SJSA1 (cell line): ENCODE results near the gene FAM9A. TPM values are rescaled to one million over a fixed set of nuclear protein-coding genes. Genes with fewer than 3 reads are reported as not detected.

Experiments used
- DNase-seq, 2 experiments: peaks; one replicate each; pipeline ENCODE4 v3.0.0-alpha.2; 2015 to 2020; ENCODE audit warnings: low spot score in 2 of 2, low read depth in 1 of 2
- H3K27ac ChIP-seq: fragments of 250-450 bp; sonication (Bioruptor Pico); 2 replicates; pipeline ENCODE4 v1.5.1; 2020; ENCODE audit warnings: mild to moderate bottlenecking, moderate library complexity
- H3K27me3 ChIP-seq: fragments of 250-450 bp; sonication (Bioruptor Pico); replicated peaks from 2 replicates; pipeline ENCODE4 v1.5.1; 2020; ENCODE audit warnings: mild to moderate bottlenecking, moderate library complexity
- H3K36me3 ChIP-seq: fragments of 250-450 bp; sonication (Bioruptor Pico); 2 replicates; pipeline ENCODE4 v1.5.1; 2020; ENCODE audit warnings: mild to moderate bottlenecking
- H3K4me1 ChIP-seq: fragments of 250-450 bp; sonication (Bioruptor Pico); replicated peaks from 2 replicates; pipeline ENCODE4 v1.6.1; 2021; ENCODE audit warnings: mild to moderate bottlenecking
- H3K4me3 ChIP-seq: fragments of 250-450 bp; sonication (Bioruptor Pico); 2 replicates; pipeline ENCODE4 v1.5.1; 2020; ENCODE audit warnings: mild to moderate bottlenecking
- H3K9me3 ChIP-seq: fragments of 250-450 bp; sonication (Bioruptor Pico); replicated peaks from 2 replicates; pipeline ENCODE4 v1.5.1; 2020; ENCODE audit warnings: mild to moderate bottlenecking
- total RNA-seq: library from RNA; depleted of rRNA; stranded (reverse); fragments of >200 nt; shearing (Covaris generic); gene quantifications from 2 replicates; pipeline ENCODE4 v1.2.3, GENCODE V29; 2014; rRNA removed

Gene FAM9A
- total RNA-seq: not detected in 2 replicates

DNA sequence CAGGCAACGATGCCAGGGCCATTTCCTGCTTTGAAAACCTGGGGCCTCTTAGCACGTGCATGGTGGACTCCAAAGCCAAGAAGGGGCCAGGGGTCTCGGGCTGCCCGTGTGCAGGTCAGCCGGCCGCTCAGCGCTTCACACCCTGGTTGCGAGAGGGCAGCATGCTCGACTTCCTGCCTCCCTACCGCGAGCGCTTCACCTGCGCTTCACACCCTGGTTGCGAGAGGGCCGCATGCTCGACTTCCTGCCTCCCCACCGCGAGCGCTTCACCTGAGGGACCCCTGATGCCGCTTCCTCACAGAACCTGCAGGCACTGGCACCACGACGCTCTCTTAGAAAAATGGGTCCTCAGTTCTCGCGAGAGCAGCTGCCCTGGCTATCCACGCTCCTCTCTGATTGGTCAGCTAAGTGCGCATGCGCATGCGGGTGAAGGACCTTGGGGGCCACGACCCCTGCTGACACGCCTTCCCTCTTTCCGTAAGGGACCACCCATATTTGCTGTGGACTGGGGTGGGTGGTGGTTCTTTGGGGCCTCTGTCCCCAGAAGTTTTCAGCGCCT is at the start of gene FAM9A:
FAM9A (minus strand) TSS at position 343 of the 559 bp plus-strand sequence. CDS start 1,212 bp downstream, outside the sequence.
- DNase-seq: no peak
- Histone ChIP-seq H3K36me3 (no peaks in the 10 kb centered on the region), H3K4me1 (no peaks in the 10 kb centered on the region), H3K27me3 (no peaks in the 10 kb centered on the region), H3K4me3 (no peak within 1 kb of the TSS), H3K9me3 (no peaks in the 10 kb centered on the region), H3K27ac (no peak within 1 kb of the TSS)

GRCh38 chrX:8850478-8850877 is 49.3 kb upstream of the FAM9A start:
- Histone ChIP-seq H3K36me3 (no peaks in the 10 kb centered on the region), H3K27me3 (no peaks in the 10 kb centered on the region), H3K4me1 (no peaks in the 10 kb centered on the region), H3K9me3 (no peaks in the 10 kb centered on the region), H3K27ac (no peak overlapping the region), H3K4me3 (no peak overlapping the region)
- no peak for DNase-seq

DNA sequence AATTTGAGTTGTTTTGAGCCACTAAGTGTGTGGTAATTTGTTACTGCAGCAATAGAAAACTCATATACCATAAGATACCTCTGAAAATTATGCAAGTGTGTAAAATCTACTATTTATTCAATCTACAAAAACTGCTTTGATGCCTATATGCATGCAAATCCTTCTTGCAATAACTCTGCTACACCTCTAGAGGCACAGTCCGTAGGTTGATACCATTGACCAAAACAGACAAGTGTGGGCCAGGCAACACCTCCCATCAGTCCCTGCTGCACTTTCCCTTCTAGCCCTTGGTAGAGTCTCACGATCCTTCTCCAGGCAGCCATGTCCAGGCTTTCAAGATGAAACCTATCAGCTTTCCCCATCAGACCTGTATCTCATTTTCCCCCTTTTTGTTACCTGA is 48.8 kb upstream of the FAM9A start:
- no peaks in the 10 kb centered on the region for H3K4me1 ChIP-seq
- no peaks in the 10 kb centered on the region for H3K9me3 ChIP-seq

DNA sequence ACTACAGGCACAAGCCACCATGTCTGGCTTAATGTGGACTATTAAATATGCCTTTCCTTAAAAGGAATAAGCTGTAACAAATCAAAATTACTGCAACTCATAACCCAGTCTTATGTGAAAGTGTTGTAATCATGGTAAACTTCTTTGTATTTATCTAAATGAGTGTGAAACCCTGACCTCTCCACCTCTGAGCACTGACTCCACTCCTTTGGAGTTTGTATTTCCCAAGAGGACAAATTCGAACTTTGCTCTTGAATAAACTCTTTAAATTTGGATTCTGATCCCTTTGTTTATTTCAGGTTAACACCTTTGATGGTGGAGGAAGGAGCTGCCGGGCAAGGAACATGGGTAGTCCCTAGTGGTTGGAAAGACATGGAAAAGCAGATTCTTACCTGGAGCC is 48.3 kb upstream of the FAM9A start:
- no peaks in the 10 kb centered on the region for H3K36me3 ChIP-seq
- H3K9me3 ChIP-seq: no peaks in the 10 kb centered on the region
- no peaks in the 10 kb centered on the region for H3K4me1 ChIP-seq
- no peaks in the 10 kb centered on the region for H3K27me3 ChIP-seq
- H3K27ac ChIP-seq: no peak overlapping the region
- H3K4me3 ChIP-seq: no peak overlapping the region
- no peak for DNase-seq

More for the DNA sequence above, 48.8 kb upstream of the FAM9A start:
- Histone ChIP-seq H3K36me3 (no peaks in the 10 kb centered on the region), H3K4me3 (no peak overlapping the region), H3K27ac (no peak overlapping the region), H3K27me3 (no peaks in the 10 kb centered on the region)
- no peak for DNase-seq

- H3K9me3 ChIP-seq: no peaks in the 10 kb centered on the region
- H3K4me1 ChIP-seq: no peaks in the 10 kb centered on the region; the same call in 1 of the 2 replicates
- no peaks in the 10 kb centered on the region for H3K36me3 ChIP-seq
- DNase-seq: no peak
- H3K27me3 ChIP-seq: no peaks in the 10 kb centered on the region
- no peak overlapping the region for H3K4me3 ChIP-seq
- H3K27ac ChIP-seq: no peak overlapping the region
Measured at GRCh38 chrX:8848911-8849310, 47.7 kb upstream of the FAM9A start.

DNA sequence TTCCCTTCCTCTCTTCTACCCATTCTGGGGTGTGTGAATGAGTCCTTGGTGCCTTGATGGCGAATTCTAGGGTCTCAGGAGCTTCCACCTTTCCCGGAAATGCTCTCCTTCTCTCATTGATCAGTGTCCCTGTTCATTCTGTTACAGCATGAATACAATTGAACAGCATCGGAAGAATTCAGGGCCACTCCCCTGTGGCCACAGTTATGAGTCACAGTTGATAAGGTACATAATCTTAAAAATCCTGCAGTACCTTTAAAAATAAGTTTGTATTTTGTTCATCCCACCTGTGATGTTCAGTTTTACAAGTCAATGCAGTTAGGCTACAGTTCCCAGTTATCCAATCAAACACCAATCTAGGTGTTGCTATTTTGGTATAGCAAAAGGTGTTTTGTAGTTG is 47.3 kb upstream of the FAM9A start:
- H3K36me3 ChIP-seq: no peaks in the 10 kb centered on the region
- no peak for DNase-seq
- H3K4me1 ChIP-seq: no peaks in the 10 kb centered on the region; the same call in 1 of the 2 replicates
- no peaks in the 10 kb centered on the region for H3K27me3 ChIP-seq
- H3K27ac ChIP-seq: no peak overlapping the region
- H3K9me3 ChIP-seq: no peaks in the 10 kb centered on the region
- no peak overlapping the region for H3K4me3 ChIP-seq

- no peak for DNase-seq
- H3K36me3 ChIP-seq: no peaks in the 10 kb centered on the region
- H3K27me3 ChIP-seq: no peaks in the 10 kb centered on the region
- H3K4me3 ChIP-seq: no peak overlapping the region
- H3K9me3 ChIP-seq: no peaks in the 10 kb centered on the region
- H3K4me1 ChIP-seq: no peaks in the 10 kb centered on the region; the same call in 1 of the 2 replicates
- H3K27ac ChIP-seq: no peak overlapping the region
Measured at GRCh38 chrX:8847360-8847759, 46.2 kb upstream of the FAM9A start.

- no peak for DNase-seq
- no peaks in the 10 kb centered on the region for H3K27me3 ChIP-seq
- no peak overlapping the region for H3K4me3 ChIP-seq
- no peaks in the 10 kb centered on the region for H3K36me3 ChIP-seq
- no peaks in the 10 kb centered on the region; the same call in 1 of the 2 replicates for H3K4me1 ChIP-seq
- H3K27ac ChIP-seq: no peak overlapping the region
- no peaks in the 10 kb centered on the region for H3K9me3 ChIP-seq
Measured at GRCh38 chrX:8846266-8846665, 45.1 kb upstream of the FAM9A start.

DNA sequence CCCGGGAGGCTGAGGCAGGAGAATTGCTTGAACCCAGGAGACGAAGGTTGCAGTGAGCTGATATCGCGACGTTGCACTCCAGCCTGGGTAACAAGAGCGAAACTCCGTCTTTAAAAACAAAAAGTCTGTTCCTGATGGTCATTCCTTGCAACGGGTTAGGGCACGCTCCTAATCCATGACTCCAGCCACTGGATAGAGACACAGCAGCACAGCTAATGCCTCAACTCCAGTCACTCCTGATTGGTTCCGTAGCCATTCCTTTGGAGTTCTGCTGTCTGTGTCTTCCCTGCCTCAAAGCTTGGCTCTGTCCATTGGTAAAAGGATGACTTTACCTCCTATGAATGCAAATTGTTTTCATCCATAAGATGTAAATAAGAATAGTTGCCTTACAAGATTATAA is 44.3 kb upstream of the FAM9A start:
- H3K27ac ChIP-seq: no peak overlapping the region
- no peak for DNase-seq
- H3K36me3 ChIP-seq: no peaks in the 10 kb centered on the region
- H3K4me1 ChIP-seq: no peaks in the 10 kb centered on the region; the same call in 1 of the 2 replicates
- no peak overlapping the region for H3K4me3 ChIP-seq
- no peaks in the 10 kb centered on the region for H3K27me3 ChIP-seq
- no peaks in the 10 kb centered on the region for H3K9me3 ChIP-seq

- Histone ChIP-seq H3K4me1 (no peaks in the 10 kb centered on the region; the same call in 1 of the 2 replicates), H3K27ac (no peak overlapping the region), H3K27me3 (no peaks in the 10 kb centered on the region), H3K36me3 (no peaks in the 10 kb centered on the region), H3K9me3 (no peaks in the 10 kb centered on the region), H3K4me3 (no peak overlapping the region)
- no peak for DNase-seq
Measured at GRCh38 chrX:8845060-8845459, 43.9 kb upstream of the FAM9A start.

- Histone ChIP-seq H3K36me3 (no peaks in the 10 kb centered on the region), H3K27ac (no peak overlapping the region), H3K9me3 (no peaks in the 10 kb centered on the region), H3K4me3 (no peak overlapping the region), H3K4me1 (no peaks in the 10 kb centered on the region; the same call in 1 of the 2 replicates), H3K27me3 (no peaks in the 10 kb centered on the region)
- no peak for DNase-seq
Measured at GRCh38 chrX:8844157-8844556, 43.0 kb upstream of the FAM9A start.

GRCh38 chrX:8841911-8842310 is 40.7 kb upstream of the FAM9A start:
- Histone ChIP-seq H3K9me3 (no peaks in the 10 kb centered on the region), H3K36me3 (no peaks in the 10 kb centered on the region), H3K4me1 (no peaks in the 10 kb centered on the region; the same call in 1 of the 2 replicates), H3K4me3 (no peak overlapping the region), H3K27me3 (no peaks in the 10 kb centered on the region), H3K27ac (no peak overlapping the region)
- DNase-seq: no peak

DNA sequence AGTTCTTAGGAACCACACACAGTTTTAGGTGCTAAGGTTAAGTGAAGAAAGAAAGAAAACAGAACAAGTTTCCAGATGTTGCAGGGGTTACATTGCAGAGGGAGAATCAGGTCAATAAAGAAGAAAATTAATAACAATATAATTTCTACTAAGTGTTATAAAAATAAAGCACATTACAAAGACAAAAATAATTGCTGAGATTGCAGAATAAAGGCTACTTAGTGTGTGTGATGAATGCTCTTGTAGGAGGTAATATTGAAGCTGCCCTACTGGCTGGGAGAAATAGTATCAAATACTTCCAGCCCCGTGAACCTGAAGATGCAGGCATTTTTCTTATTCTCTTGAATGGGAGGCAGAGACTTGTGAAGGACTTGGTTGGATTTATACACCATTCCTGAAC is 33.2 kb upstream of the FAM9A start:
- H3K4me1 ChIP-seq: no peaks in the 10 kb centered on the region
- H3K4me3 ChIP-seq: no peak overlapping the region
- DNase-seq: no peak
- no peaks in the 10 kb centered on the region for H3K27me3 ChIP-seq
- H3K27ac ChIP-seq: no peak overlapping the region
- no peaks in the 10 kb centered on the region for H3K36me3 ChIP-seq
- no peaks in the 10 kb centered on the region for H3K9me3 ChIP-seq

GRCh38 chrX:8832582-8833378 is 31.6 kb upstream of the FAM9A start:
- Histone ChIP-seq H3K4me1 (no peaks in the 10 kb centered on the region), H3K9me3 (no peaks in the 10 kb centered on the region), H3K27me3 (no peaks in the 10 kb centered on the region), H3K27ac (no peak overlapping the region), H3K36me3 (no peaks in the 10 kb centered on the region), H3K4me3 (no peak overlapping the region)
- no peak for DNase-seq
